Heart left ventricle (tissue), 16 donors: ENCODE results near the gene NEDD9. TPM values are rescaled to one million over a fixed set of nuclear protein-coding genes. Genes with fewer than 3 reads are reported as not detected.

ENCODE experiments used
- ATAC-seq, 4 donors: fragments of 200-7000 bp; cut with Tn5 transposase; one replicate each; pipeline ENCODE4 v1.9.1; 2020 to 2022; ENCODE audit warnings: moderate library complexity in 4 of 4, mild to moderate bottlenecking in 3 of 4, moderate number of reproducible peaks in 1 of 4
- DNase-seq, 5 donors: peaks; one replicate each; pipeline ENCODE4 v3.0.0-alpha.2; 2020
- H3K27ac ChIP-seq, 12 donors: fragments of 200-600 bp; sonication (generic) in 4 of 12; one replicate each; pipeline versions ENCODE4 v1.5.0 to v1.8.0; 2016 to 2022; ENCODE audit warnings: mild to moderate bottlenecking in 2 of 12
- H3K27me3 ChIP-seq, 9 donors: fragments of 200-600 bp; sonication (generic) in 2 of 9; one replicate each; pipeline versions ENCODE4 v1.5.1 to v1.8.0; 2016 to 2022; ENCODE audit warnings: mild to moderate bottlenecking in 3 of 9
- H3K36me3 ChIP-seq, 9 donors: fragments of 200-600 bp; sonication (generic) in 2 of 9; one replicate each; pipeline versions ENCODE4 v1.5.0 to v1.8.0; 2018 to 2022; ENCODE audit warnings: mild to moderate bottlenecking in 2 of 9
- H3K4me1 ChIP-seq, 12 donors: fragments of 200-600 bp; sonication (generic) in 4 of 12; one replicate each; pipeline versions ENCODE4 v1.5.0 to v1.8.0; 2016 to 2022; ENCODE audit warnings: mild to moderate bottlenecking in 3 of 12
- H3K4me3 ChIP-seq, 12 donors: fragments of 200-600 bp; sonication (generic) in 4 of 12; one replicate each; pipeline versions ENCODE4 v1.5.0 to v1.8.0; 2017 to 2022; ENCODE audit warnings: mild to moderate bottlenecking in 9 of 12, moderate library complexity in 4 of 12
- H3K9me3 ChIP-seq, 12 donors: fragments of 200-600 bp; sonication (generic) in 4 of 12; one replicate each; pipeline versions ENCODE4 v1.5.0 to v1.8.0; 2016 to 2022; ENCODE audit warnings: mild to moderate bottlenecking in 1 of 12
- POLR2A ChIP-seq, 2 donors: fragments of 450-650 bp; IDR thresholded peaks; one replicate each; pipeline ENCODE4 v1.6.1; 2017; ENCODE audit warnings: antibody characterized with exemption in 2 of 2, mild to moderate bottlenecking in 2 of 2, moderate library complexity in 2 of 2
- WGBS, 4 donors: extraction: QIAGEN DNeasy Blood & Tissue Kit in 2 of 4; methylation state at CpG; one replicate each; pipeline versions ENCODE4 v1.1.5 to v1.1.7; 2013 to 2018; 5-methylcytosine and 5-hydroxymethylcytosine counted together
- intact Hi-C, 10 donors: fragments of 100-400 bp; cut with DNase I; formaldehyde crosslinking; loops; one replicate each; pipeline versions ENCODE4 v1.11.1 to v1.14.2; 2022
- polyA plus RNA-seq, 2 donors: library from polyadenylated mRNA; stranded (reverse); fragments of 200-250 nt; gene quantifications; one replicate each; pipeline ENCODE4 v1.2.3, GENCODE V29; 2013
- total RNA-seq, 9 donors: library from RNA; depleted of rRNA in 2 of 9; stranded (reverse); fragments of >200 nt in 2 of 9; fragmentation: NEBNext Ultra II Directional in 3 of 9; extraction: Animal tissue kit (Norgen Biotek cat#: 25700) in 3 of 9; gene quantifications; one replicate each; pipeline versions ENCODE4 v1.1.0 to v1.2.4, GENCODE V29; 2016 to 2023
- TF ChIP-seq, protein P1 (sequence below), 12 donors: fragments of 200-600 bp; sonication (generic) in 4 of 12; IDR thresholded peaks; one replicate each; pipeline versions ENCODE4 v1.5.0 to v1.8.0; 2018 to 2022; ENCODE audit warnings: antibody characterized with exemption in 12 of 12, mild to moderate bottlenecking in 5 of 12
- donor health status: ischemic (EF 13 %, LVEDD 7.1; RV severe dilation, severe dysfunction).
- donor health status: healthy with polysubstance abuse.
- donor health status: DM: no; HTN: yes; CAD: no.
- donor health status: DM: no; HTN: no; CAD: no.
- donor health status: ischemic (EF 25% LVEDD 6.9; RV normal size, moderate dysfunction).
- donor health status: ischemic (EF 25% LVEDD 5.7; RV mildly dilated, moderate dysfunction).
- donor health status: healthy.
- donor health status: DM: yes; HTN: yes; CAD: no.
- donor health status: ischemic (EF 35%, LVEDD 5.7; RV mildly dilated, moderate dysfunction).
- donor health status: nonischemic (EF 11% LVEDD 7.7; RV severe dilation, severe dysfunction).
- donor health status: DM: yes; HTN: yes; CAD: no.
- donor health status: PGD.
- donor health status: ischemic (EF 29% LVEDD 5.4; RV normal size, mild dysfunction).
- donor health status: nonischemic (EF 23%, LVEDD 6.1; RV moderate dilation, normal function).

NEDD9 gene
- total and polyA plus RNA-seq, 11 donors: 10.2 to 55.7 (median 20.9) TPM

DNA sequence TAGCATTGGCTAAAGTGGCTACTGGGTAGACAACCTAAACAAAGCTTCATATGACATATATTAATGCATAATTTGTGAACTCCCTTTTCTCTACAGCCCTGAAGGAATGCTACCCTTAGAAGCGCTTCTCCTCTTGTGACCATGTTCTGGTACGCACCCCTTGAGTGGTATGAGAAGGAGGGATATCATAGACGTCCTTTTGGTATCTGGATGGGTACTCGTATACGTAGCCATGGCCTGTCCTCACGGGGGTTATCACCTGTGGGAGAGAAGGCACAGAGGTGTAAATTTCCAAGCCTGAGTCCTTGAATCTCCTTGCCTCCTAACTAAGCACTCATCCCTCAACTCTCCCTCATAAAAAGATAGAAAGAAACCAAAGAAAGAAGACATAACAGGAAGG lies 39.0 kb downstream of the NEDD9 start:
- peaks cover 0 to 45% (median 36%) of the 10 kb centered on the region in 12 donors for H3K4me1 ChIP-seq
- intact Hi-C loops: no loop called here
- H3K36me3 ChIP-seq: peaks cover 3 to 61% (median 50%) of the 10 kb centered on the region in 9 donors
- no peaks in the 10 kb centered on the region for H3K9me3 ChIP-seq
- no peak for ATAC-seq
- TF ChIP-seq, protein P1, sequence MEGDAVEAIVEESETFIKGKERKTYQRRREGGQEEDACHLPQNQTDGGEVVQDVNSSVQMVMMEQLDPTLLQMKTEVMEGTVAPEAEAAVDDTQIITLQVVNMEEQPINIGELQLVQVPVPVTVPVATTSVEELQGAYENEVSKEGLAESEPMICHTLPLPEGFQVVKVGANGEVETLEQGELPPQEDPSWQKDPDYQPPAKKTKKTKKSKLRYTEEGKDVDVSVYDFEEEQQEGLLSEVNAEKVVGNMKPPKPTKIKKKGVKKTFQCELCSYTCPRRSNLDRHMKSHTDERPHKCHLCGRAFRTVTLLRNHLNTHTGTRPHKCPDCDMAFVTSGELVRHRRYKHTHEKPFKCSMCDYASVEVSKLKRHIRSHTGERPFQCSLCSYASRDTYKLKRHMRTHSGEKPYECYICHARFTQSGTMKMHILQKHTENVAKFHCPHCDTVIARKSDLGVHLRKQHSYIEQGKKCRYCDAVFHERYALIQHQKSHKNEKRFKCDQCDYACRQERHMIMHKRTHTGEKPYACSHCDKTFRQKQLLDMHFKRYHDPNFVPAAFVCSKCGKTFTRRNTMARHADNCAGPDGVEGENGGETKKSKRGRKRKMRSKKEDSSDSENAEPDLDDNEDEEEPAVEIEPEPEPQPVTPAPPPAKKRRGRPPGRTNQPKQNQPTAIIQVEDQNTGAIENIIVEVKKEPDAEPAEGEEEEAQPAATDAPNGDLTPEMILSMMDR (IDR thresholded peaks at IDR 0.05): no peak
- TF ChIP-seq POLR2A (IDR thresholded peaks at IDR 0.05): no peak
- H3K4me3 ChIP-seq: no peak overlapping the region
- WGBS, 4 donors: 86 to 98% (median 94%) methylated on average over 6 of the region's 6 CpGs
- H3K27ac ChIP-seq: peak overlapping the region in 1 of 12 donors; percentile 61
- H3K27me3 ChIP-seq: no peaks in the 10 kb centered on the region
- DNase-seq: no peak

DNA sequence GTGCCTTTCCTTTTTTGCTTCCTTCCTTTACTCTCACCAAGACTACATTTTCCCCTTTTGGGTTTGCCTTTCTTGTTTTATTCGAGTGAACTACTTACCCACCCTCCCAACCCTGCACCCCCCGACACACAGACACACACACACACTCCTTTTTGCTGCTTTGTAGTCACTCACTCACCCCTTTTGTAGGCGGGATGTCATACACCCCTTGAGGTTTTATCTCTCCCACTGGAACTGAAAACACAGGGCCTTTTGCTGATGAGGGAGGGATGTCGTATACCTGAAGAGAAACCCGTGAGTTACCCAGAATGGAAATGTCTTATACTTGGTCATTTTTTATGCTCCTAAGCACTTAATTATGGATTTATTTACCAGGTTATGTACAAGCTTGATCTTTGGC lies 40.3 kb downstream of the NEDD9 start:
- no peaks in the 10 kb centered on the region for H3K9me3 ChIP-seq
- no peak overlapping the region for H3K4me3 ChIP-seq
- H3K27ac ChIP-seq: no peak overlapping the region
- no peak for TF ChIP-seq POLR2A (IDR thresholded peaks at IDR 0.05)
- TF ChIP-seq, protein P1 (IDR thresholded peaks at IDR 0.05): no peak
- DNase-seq (no peak), ATAC-seq (no peak)
- 68 to 71% (median 70%) methylated on average over 5 of the region's 5 CpGs for WGBS, 4 donors
- intact Hi-C loops: no loop called here
- H3K36me3 ChIP-seq: peaks cover 3 to 69% (median 63%) of the 10 kb centered on the region in 9 donors
- H3K27me3 ChIP-seq: no peaks in the 10 kb centered on the region
- peaks cover 0 to 33% (median 24%) of the 10 kb centered on the region in 12 donors for H3K4me1 ChIP-seq

DNA sequence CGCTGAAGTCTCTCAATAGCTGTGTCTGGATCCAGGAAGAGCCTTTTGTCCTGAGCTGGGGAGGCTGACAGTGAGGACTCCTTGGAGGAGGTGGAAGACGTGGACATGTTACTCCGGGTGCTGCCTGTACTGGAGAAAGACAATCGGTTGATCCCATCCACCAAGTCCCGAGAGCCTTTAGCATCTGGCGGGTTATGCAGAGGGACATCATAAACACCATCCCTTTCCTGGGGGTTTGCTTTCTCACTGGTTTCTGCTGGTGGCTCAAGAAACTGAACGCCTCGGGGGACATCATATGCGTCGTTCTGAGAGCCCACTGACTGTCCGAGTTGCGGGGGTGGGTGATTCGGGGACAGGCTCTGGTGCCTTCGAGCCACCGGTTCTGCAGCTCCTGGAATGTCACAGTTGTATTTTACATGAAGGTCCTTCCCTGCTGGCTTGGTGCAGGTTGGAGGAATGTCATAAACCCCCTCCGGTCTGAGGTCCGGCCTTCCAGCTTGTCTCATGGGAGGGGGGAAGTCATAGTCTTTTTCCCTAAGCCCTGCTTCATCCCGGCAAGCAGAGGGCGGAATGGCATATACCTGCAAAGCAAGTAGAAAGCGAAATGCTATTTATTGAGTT lies 41.7 kb downstream of the NEDD9 start:
- intact Hi-C loops: no loop called here
- Histone ChIP-seq H3K36me3 (peaks cover 3 to 83% (median 75%) of the 10 kb centered on the region in 9 donors), H3K4me3 (no peak overlapping the region), H3K4me1 (peaks cover 0 to 25% (median 12%) of the 10 kb centered on the region in 12 donors), H3K27me3 (no peaks in the 10 kb centered on the region), H3K27ac (no peak overlapping the region), H3K9me3 (no peaks in the 10 kb centered on the region)
- ATAC-seq (no peak), DNase-seq (no peak)
- 88 to 95% (median 90%) methylated on average over 20 of the region's 20 CpGs for WGBS, 4 donors
- TF ChIP-seq, protein P1 (IDR thresholded peaks at IDR 0.05): no peak
- no peak for TF ChIP-seq POLR2A (IDR thresholded peaks at IDR 0.05)

DNA sequence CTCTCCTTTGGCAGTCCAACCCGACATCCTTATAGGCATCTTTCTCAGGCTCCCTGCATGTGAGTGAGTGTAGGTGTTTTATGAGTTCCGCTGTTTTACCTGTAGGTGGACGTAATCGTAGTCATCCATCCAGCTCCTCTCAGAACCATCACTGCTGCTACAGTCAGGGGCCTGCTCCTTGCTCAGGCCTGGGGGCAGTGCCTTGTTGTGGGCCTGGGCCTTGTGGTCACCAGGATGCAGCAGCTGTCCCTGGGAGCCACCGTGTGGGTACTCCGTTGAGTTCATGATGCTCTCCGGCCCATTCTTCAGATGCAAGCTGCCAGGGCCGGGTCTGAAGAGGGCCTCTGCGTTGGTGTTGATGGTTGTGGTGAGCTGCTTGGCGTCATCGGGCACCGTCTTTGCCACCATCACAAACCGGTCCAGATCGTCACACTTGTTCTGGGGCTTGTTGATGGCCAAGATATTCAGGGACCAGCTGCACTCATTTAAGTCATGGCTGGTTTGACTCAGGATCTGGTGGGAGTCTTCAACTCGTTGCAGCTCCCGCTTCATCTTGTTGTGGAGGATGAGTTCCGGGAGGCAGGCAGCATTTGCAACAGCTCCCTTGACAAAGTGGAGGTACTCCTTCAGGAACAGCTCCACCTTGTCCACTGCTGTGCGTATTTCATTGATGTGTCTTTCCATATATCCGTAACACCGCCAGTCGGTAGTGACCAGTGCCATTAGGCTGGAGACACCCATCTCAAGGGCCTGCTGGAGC lies 42.4 kb downstream of the NEDD9 start:
- no peaks in the 10 kb centered on the region for H3K9me3 ChIP-seq
- H3K4me3 ChIP-seq: no peak overlapping the region
- intact Hi-C loops: loop anchor here in 1 of 10 donors (10.0 kb wide), 1 partner anchor 125 kb away; no protein-coding TSS in a partner anchor
- H3K27me3 ChIP-seq: no peaks in the 10 kb centered on the region
- peaks cover 0 to 18% (median 9%) of the 10 kb centered on the region in 12 donors for H3K4me1 ChIP-seq
- no peak for ATAC-seq
- WGBS, 4 donors: 94 to 97% (median 97%) methylated on average over 20 to 21 of the region's 21 CpGs
- TF ChIP-seq POLR2A (IDR thresholded peaks at IDR 0.05): no peak
- TF ChIP-seq, protein P1 (IDR thresholded peaks at IDR 0.05): no peak
- H3K36me3 ChIP-seq: peaks cover 3 to 90% (median 82%) of the 10 kb centered on the region in 9 donors
- DNase-seq: no peak
- no peak overlapping the region for H3K27ac ChIP-seq
